IPS DF 6.9 (cell line): ENCODE measurements around the gene LMAN1L.

ENCODE experiments used
- DNase-seq: peaks from one replicate; pipeline ENCODE4 v3.0.0-alpha.2; 2013; ENCODE audit warnings: low read depth, low spot score
- H3K27ac ChIP-seq: one replicate; pipeline ENCODE4 v1.5.1; 2013; ENCODE audit warnings: low read length, control low read depth
- H3K27me3 ChIP-seq: 2 replicates; pipeline ENCODE4 v1.6.1; 2013; ENCODE audit warnings: mild to moderate bottlenecking, low read length; ENCODE audit not compliant: control insufficient read depth, insufficient read depth
- H3K36me3 ChIP-seq: 2 replicates; pipeline ENCODE4 v1.6.1; 2013; ENCODE audit warnings: low read length; ENCODE audit not compliant: control insufficient read depth, insufficient read depth
- H3K4me1 ChIP-seq: 2 replicates; pipeline ENCODE4 v1.6.1; 2013; ENCODE audit warnings: low read length; ENCODE audit not compliant: control insufficient read depth, insufficient read depth
- H3K4me3 ChIP-seq: 2 replicates; pipeline ENCODE4 v1.5.1; 2013; ENCODE audit warnings: mild to moderate bottlenecking, low read length
- H3K9me3 ChIP-seq: 2 replicates; pipeline ENCODE4 v1.6.1; 2013; ENCODE audit warnings: low read length, inconsistent platforms; ENCODE audit not compliant: control insufficient read depth, insufficient read depth
- WGBS: extraction: QIAGEN DNeasy Blood & Tissue Kit; methylation state at CpG from one replicate; pipeline ENCODE4 v1.1.7; 2013; ENCODE audit warnings: mixed read lengths, missing lambda C conversion rate; ENCODE audit not compliant: insufficient read length, insufficient coverage; 5-methylcytosine and 5-hydroxymethylcytosine counted together

LMAN1L gene

GRCh38 chr15:74820056-74820455 is 7.4 kb downstream of the LMAN1L start:
- Histone ChIP-seq H3K4me3 (no peak overlapping the region), H3K36me3 (no peaks in the 10 kb centered on the region), H3K27ac (no peak overlapping the region), H3K9me3 (no peaks in the 10 kb centered on the region), H3K4me1 (0 out of 2 replicates have a peak, but pooled peaks cover 2% of the 10 kb centered on the region), H3K27me3 (peaks cover 2% of the 10 kb centered on the region; the same call in 1 of the 2 replicates)
- DNase-seq: no peak
- WGBS: no CpG with 5 or more reads among the region's 5 CpGs

DNA sequence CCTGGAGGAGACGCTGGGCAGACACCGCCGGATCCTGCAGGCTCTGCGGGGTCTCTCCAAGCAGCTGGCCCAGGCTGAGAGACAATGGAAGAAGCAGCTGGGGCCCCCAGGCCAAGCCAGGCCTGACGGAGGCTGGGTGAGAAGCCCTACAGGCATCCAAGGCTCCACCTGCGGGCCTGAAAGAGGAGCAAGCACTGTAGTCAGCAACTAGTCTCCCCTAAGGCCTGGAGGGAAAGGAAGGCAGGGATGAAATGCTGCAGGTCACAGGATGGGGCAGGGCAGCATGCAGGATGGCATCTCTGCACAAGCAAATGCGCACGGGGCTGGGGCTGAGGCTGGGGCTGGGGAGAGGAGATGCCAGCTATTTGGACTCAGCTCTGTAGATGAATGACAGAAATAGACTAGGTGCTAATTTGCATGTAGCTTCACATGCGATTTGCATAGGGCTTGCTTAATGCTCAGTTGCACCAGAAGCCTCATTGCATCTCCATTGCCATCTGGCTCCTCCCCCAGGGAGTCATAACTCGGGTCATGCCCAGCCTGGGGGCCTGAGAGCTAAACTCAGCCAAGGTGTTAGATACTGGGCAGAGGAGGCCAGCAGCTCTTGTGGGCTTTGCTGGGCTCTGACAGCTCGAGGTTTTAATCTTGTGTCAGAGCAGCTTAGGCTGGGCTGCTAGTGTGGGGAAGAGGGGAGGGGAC is 8.6 kb downstream of the LMAN1L start:
- H3K9me3 ChIP-seq: no peaks in the 10 kb centered on the region
- no CpG with 5 or more reads among the region's 11 CpGs for WGBS

GRCh38 chr15:74821790-74822158 is 9.1 kb downstream of the LMAN1L start:
- H3K4me3 ChIP-seq: no peak overlapping the region
- H3K9me3 ChIP-seq: no peaks in the 10 kb centered on the region
- no peaks in the 10 kb centered on the region for H3K36me3 ChIP-seq
- H3K4me1 ChIP-seq: peaks cover 4% of the 10 kb centered on the region; the same call in 1 of the 2 replicates
- H3K27ac ChIP-seq: no peak overlapping the region
- WGBS: no CpG with 5 or more reads among the region's 7 CpGs
- peaks cover 8% of the 10 kb centered on the region; the same call in 1 of the 2 replicates for H3K27me3 ChIP-seq
- DNase-seq: no peak

More for the DNA sequence above, 8.6 kb downstream of the LMAN1L start:
- peaks cover 6% of the 10 kb centered on the region; the same call in 1 of the 2 replicates for H3K27me3 ChIP-seq
- DNase-seq: no peak
- H3K27ac ChIP-seq: no peak overlapping the region
- H3K36me3 ChIP-seq: no peaks in the 10 kb centered on the region
- H3K4me1 ChIP-seq: 0 out of 2 replicates have a peak, but pooled peaks cover 2% of the 10 kb centered on the region
- H3K4me3 ChIP-seq: no peak overlapping the region

GRCh38 chr15:74822233-74822632 is 9.6 kb downstream of the LMAN1L start:
- Histone ChIP-seq H3K27me3 (peaks cover 12% of the 10 kb centered on the region; the same call in 1 of the 2 replicates), H3K4me1 (peaks cover 5% of the 10 kb centered on the region; the same call in 1 of the 2 replicates)
- no CpG with 5 or more reads among the region's 4 CpGs for WGBS

GRCh38 chr15:74823324-74823723 is 10.7 kb downstream of the LMAN1L start:
- H3K9me3 ChIP-seq: no peaks in the 10 kb centered on the region
- peaks cover 13% of the 10 kb centered on the region; the same call in 1 of the 2 replicates for H3K27me3 ChIP-seq
- no peak overlapping the region for H3K27ac ChIP-seq
- DNase-seq: no peak
- peaks cover 5% of the 10 kb centered on the region; the same call in 1 of the 2 replicates for H3K4me1 ChIP-seq
- no peaks in the 10 kb centered on the region for H3K36me3 ChIP-seq
- H3K4me3 ChIP-seq: no peak overlapping the region
- WGBS: no CpG with 5 or more reads among the region's 6 CpGs

More at GRCh38 chr15:74822233-74822632, 9.6 kb downstream of the LMAN1L start:
- DNase-seq: no peak
- no peak overlapping the region for H3K4me3 ChIP-seq
- H3K27ac ChIP-seq: no peak overlapping the region
- H3K36me3 ChIP-seq: no peaks in the 10 kb centered on the region
- no peaks in the 10 kb centered on the region for H3K9me3 ChIP-seq

- H3K4me3 ChIP-seq: no peak overlapping the region
- no CpG with 5 or more reads among the region's 7 CpGs for WGBS
- H3K27me3 ChIP-seq: peaks cover 13% of the 10 kb centered on the region; the same call in 1 of the 2 replicates
- DNase-seq: no peak
- no peaks in the 10 kb centered on the region for H3K9me3 ChIP-seq
- peaks cover 5% of the 10 kb centered on the region; the same call in 1 of the 2 replicates for H3K4me1 ChIP-seq
- H3K36me3 ChIP-seq: no peaks in the 10 kb centered on the region
- H3K27ac ChIP-seq: no peak overlapping the region
Measured at GRCh38 chr15:74824976-74825375, 12.3 kb downstream of the LMAN1L start.

- Histone ChIP-seq H3K9me3 (no peaks in the 10 kb centered on the region), H3K36me3 (no peaks in the 10 kb centered on the region), H3K27me3 (peaks cover 13% of the 10 kb centered on the region; the same call in 1 of the 2 replicates), H3K27ac (no peak overlapping the region), H3K4me1 (peaks cover 5% of the 10 kb centered on the region; the same call in 1 of the 2 replicates), H3K4me3 (no peak overlapping the region)
- WGBS: no CpG with 5 or more reads among the region's 10 CpGs
- no peak for DNase-seq
Measured at GRCh38 chr15:74825866-74826265, 13.2 kb downstream of the LMAN1L start.

- H3K4me3 ChIP-seq: no peak within 1 kb of the TSS
- peaks cover 13% of the 10 kb centered on the region; the same call in 1 of the 2 replicates for H3K27me3 ChIP-seq
- no peak within 1 kb of the TSS for H3K27ac ChIP-seq
- H3K9me3 ChIP-seq: no peaks in the 10 kb centered on the region
- no peak for DNase-seq
- H3K36me3 ChIP-seq: no peaks in the 10 kb centered on the region
- no CpG with 5 or more reads among the region's 44 CpGs for WGBS
- H3K4me1 ChIP-seq: peaks cover 5% of the 10 kb centered on the region; the same call in 1 of the 2 replicates
Measured at GRCh38 chr15:74826364-74826819, 13.8 kb downstream of the LMAN1L start, which contains the start of gene CPLX3. CPLX3 (plus strand) TSS chr15:74826627; CDS start chr15:74826704, 77 bp downstream.

GRCh38 chr15:74826921-74827320 is 14.3 kb downstream of the LMAN1L start:
- Histone ChIP-seq H3K4me3 (no peak overlapping the region), H3K9me3 (no peaks in the 10 kb centered on the region), H3K36me3 (no peaks in the 10 kb centered on the region), H3K27ac (no peak overlapping the region), H3K27me3 (peaks cover 13% of the 10 kb centered on the region; the same call in 1 of the 2 replicates), H3K4me1 (peaks cover 5% of the 10 kb centered on the region; the same call in 1 of the 2 replicates)
- DNase-seq: no peak
- WGBS: no CpG with 5 or more reads among the region's 21 CpGs

GRCh38 chr15:74827614-74828013 is 15.0 kb downstream of the LMAN1L start:
- Histone ChIP-seq H3K27ac (no peak overlapping the region), H3K4me3 (no peak overlapping the region), H3K36me3 (no peaks in the 10 kb centered on the region), H3K27me3 (peaks cover 13% of the 10 kb centered on the region; the same call in 1 of the 2 replicates), H3K4me1 (peaks cover 5% of the 10 kb centered on the region; the same call in 1 of the 2 replicates), H3K9me3 (no peaks in the 10 kb centered on the region)
- no peak for DNase-seq
- no CpG with 5 or more reads among the region's 5 CpGs for WGBS
